NCI-H82 treated with DMSO at 0.1 percent for 48 hours (cell line): Measurements from ENCODE around the gene TBC1D21.

Experiments
- DNase-seq: peaks from one replicate; lab custom pipeline; 2025; ENCODE audit not compliant: unreplicated experiment; lab: John Stamatoyannopoulos, UW

Gene TBC1D21

GRCh38 chr15:73888224-73889041 is 15.1 kb downstream of the TBC1D21 start:
- DNase-seq = no peak

GRCh38 chr15:73889053-73889761 is 15.8 kb downstream of the TBC1D21 start:
- no peak for DNase-seq

GRCh38 chr15:73889762-73890124 is 16.4 kb downstream of the TBC1D21 start:
- no peak for DNase-seq

- DNase-seq = no peak
These were observed 18.3 kb downstream of the TBC1D21 start for GRCh38 chr15:73891328-73892315.

- no peak for DNase-seq
These were observed 19.3 kb downstream of the TBC1D21 start for GRCh38 chr15:73892446-73893226.

- DNase-seq = no peak
These were observed 20.9 kb downstream of the TBC1D21 start for GRCh38 chr15:73894133-73894814.

- DNase-seq = peak; percentile 53
These were observed 24.3 kb downstream of the TBC1D21 start for GRCh38 chr15:73897441-73898261.

- no peak for DNase-seq
These were observed 26.1 kb downstream of the TBC1D21 start for GRCh38 chr15:73899197-73900094.

GRCh38 chr15:73900095-73900712 is 26.8 kb downstream of the TBC1D21 start:
- DNase-seq = no peak

GRCh38 chr15:73901126-73901810 is 27.9 kb downstream of the TBC1D21 start:
- no peak for DNase-seq

- no peak for DNase-seq
These were observed 29.0 kb downstream of the TBC1D21 start for GRCh38 chr15:73902121-73903020.

GRCh38 chr15:73904026-73904815 is 30.9 kb downstream of the TBC1D21 start:
- DNase-seq = no peak

- no peak for DNase-seq
These were observed 32.0 kb downstream of the TBC1D21 start for GRCh38 chr15:73905225-73905827.

- DNase-seq = no peak
These were observed 33.1 kb downstream of the TBC1D21 start for GRCh38 chr15:73906346-73907034.
